ENCODE results near the gene DKC1.

DKC1 gene

GRCh38 chrX:154774622-154775021 is 12.0 kb downstream of the DKC1 start:
- no peak for DNase-seq (ENCODE audit: low read depth)
- TF ChIP-seq, protein P1, sequence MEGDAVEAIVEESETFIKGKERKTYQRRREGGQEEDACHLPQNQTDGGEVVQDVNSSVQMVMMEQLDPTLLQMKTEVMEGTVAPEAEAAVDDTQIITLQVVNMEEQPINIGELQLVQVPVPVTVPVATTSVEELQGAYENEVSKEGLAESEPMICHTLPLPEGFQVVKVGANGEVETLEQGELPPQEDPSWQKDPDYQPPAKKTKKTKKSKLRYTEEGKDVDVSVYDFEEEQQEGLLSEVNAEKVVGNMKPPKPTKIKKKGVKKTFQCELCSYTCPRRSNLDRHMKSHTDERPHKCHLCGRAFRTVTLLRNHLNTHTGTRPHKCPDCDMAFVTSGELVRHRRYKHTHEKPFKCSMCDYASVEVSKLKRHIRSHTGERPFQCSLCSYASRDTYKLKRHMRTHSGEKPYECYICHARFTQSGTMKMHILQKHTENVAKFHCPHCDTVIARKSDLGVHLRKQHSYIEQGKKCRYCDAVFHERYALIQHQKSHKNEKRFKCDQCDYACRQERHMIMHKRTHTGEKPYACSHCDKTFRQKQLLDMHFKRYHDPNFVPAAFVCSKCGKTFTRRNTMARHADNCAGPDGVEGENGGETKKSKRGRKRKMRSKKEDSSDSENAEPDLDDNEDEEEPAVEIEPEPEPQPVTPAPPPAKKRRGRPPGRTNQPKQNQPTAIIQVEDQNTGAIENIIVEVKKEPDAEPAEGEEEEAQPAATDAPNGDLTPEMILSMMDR (conservative IDR thresholded peaks at IDR 0.05; ENCODE audit: low read depth, low read length): no peak
- H3K4me3 ChIP-seq (ENCODE audit: low read length): no peak overlapping the region

- TF ChIP-seq, protein P1 (conservative IDR thresholded peaks at IDR 0.05; ENCODE audit: low read depth, low read length): no peak
- no peak overlapping the region for H3K4me3 ChIP-seq (ENCODE audit: low read length)
- no peak for DNase-seq (ENCODE audit: low read depth)
Observed at GRCh38 chrX:154775419-154776349, 13.0 kb downstream of the DKC1 start.

- H3K4me3 ChIP-seq (ENCODE audit: low read length): no peak overlapping the region
- TF ChIP-seq, protein P1 (conservative IDR thresholded peaks at IDR 0.05; ENCODE audit: low read depth, low read length): no peak
- no peak for DNase-seq (ENCODE audit: low read depth)
Observed at GRCh38 chrX:154776753-154777152, 14.1 kb downstream of the DKC1 start.

DNA sequence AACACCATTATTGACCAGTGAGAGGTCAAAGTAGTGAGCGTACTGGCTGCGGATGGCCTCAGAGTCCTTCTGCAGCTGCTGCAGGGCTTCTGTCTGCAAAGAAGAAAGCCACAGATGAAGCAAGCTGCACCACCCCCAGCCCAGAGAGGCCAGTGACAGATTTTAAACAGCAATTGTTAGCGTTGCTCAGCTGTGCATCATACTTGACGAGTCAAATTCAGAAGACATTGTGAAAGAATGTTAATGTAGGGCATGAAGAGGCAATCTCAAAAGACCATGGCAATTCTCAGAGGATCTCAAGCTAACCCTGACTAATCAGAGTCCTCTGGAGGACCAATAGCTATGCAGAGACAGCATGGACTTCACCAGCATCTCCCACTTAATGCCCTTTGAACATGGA is 16.6 kb downstream of the DKC1 start:
- TF ChIP-seq, protein P1 (conservative IDR thresholded peaks at IDR 0.05; ENCODE audit: low read depth, low read length): no peak
- H3K4me3 ChIP-seq (ENCODE audit: low read length): no peak overlapping the region
- DNase-seq (ENCODE audit: low read depth): no peak

DNA sequence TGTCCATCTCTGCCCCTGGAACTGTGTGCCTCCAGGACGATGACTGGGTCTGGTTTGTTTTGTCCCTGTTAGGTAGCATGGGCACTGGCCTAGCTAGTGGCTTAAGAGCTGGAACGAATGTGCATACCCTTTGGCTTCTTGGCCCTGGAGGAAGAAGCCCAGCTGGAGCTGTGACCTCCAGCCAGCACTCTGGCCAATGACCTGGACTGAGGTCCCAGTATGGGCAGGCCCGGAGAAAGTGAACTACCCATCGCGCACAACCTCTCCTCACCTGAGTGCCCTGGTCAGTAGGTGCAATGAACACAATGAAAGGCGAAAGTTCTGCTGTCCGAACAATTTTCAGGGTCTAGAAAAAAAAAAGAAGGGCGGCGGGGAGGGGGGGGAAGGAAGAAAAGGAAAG is 18.3 kb downstream of the DKC1 start:
- TF ChIP-seq, protein P1 (conservative IDR thresholded peaks at IDR 0.05; ENCODE audit: low read depth, low read length): no peak
- H3K4me3 ChIP-seq (ENCODE audit: low read length): no peak overlapping the region
- DNase-seq (ENCODE audit: low read depth): no peak

DNA sequence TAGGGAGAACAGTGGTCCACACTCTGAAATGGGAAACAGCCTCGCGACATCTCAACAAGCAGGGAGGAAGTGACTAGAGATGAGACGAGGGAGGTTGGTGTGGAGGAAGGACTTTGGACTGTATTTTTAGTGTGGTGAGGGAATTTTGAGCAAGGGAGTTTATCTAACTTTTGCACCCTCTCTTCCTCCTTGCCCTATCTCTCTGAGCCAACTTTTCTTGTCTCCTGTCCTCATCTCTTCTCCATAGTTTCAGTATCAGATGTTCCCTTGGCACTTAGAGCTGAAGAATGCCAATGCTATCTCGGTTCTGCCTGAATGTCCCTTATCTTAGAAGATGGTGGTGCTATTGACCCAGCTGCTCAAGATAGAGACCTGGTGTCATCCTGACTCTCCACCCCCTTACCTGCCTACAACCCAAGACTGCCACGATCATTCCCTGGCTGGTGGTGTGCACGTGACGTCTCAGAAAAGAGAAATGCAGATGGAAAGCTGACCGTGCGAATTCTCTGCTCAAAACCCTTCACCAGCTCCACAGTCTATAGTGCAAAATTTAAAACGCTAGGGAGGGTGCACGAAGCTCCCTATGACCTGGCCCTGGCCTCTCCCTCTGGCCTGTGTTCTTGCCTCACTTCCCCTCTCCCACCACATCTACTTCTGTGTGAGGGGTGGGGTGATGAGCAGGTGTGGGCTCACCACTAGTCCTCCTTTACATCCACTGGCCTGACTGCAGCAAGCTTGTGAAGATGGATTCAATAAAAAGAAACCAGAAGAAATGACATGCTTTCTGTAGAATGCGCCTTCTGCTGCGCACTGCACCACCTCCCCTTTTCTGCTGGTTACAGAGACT is 21.7 kb downstream of the DKC1 start:
- DNase-seq (ENCODE audit: low read depth): no peak
- H3K4me3 ChIP-seq (ENCODE audit: low read length): no peak overlapping the region

More for the DNA sequence above, 21.7 kb downstream of the DKC1 start:
- TF ChIP-seq, protein P1 (conservative IDR thresholded peaks at IDR 0.05; ENCODE audit: low read depth, low read length): no peak
